GM19438 (cell line): Measurements from ENCODE around the gene PDGFB.

ENCODE experiments used
- ATAC-seq: cut with Tn5 transposase; IDR thresholded peaks from one replicate; pipeline ENCODE4 v1.9.1; 2021; ENCODE audit warnings: low read depth; ENCODE audit not compliant: unreplicated experiment

The PDGFB gene

DNA sequence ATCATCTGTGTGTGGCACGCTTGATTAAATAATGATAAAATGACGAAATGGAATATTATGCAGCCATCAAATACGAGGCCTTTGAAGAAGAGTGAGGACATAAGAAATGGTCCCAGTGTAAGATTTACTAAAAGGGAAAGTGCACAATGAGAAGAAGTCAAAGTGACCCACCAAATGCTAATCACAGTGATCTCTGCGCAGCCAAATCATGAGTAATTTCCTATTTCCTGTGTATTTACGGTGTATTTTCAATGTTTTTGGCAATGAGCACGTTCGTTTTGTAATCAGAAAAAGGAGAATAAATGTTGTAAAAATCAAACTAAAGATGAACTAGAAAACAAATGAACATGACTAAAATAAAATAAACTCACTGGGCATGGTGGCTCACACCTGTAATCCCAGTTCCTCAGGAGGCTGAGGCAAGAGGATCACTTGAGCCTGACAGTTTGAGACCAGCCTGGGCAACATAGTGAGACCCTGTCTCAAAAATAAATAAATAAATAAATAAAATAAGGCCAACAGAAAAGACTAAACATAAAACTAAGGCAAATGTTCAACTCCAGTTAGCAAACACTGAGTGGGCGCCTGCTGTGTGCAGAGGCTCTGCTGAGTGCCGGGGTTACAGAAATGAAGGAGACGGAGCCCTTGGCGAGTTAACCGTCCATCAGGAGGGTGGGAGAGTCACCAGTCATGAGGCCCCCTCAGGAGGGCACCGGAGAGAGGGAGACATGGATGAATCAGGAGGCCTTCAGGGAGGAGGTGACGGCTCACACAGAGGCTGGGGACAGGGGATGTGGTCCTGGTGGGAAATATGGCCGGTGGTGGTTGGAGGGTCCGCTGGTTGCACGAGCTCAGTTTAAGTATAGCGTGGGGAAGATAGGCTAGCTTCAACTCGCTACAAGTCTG, 66.3 kb downstream of the PDGFB start:
- ATAC-seq: no peak

GRCh38 chr22:39177791-39178190, 67.0 kb downstream of the PDGFB start:
- no peak for ATAC-seq

- no peak for ATAC-seq
Observed at GRCh38 chr22:39177456-39177775, 67.4 kb downstream of the PDGFB start.

- no peak for ATAC-seq
Observed at GRCh38 chr22:39176714-39177455, 67.9 kb downstream of the PDGFB start.

- no peak for ATAC-seq
Observed at GRCh38 chr22:39176143-39176713, 68.6 kb downstream of the PDGFB start.

DNA sequence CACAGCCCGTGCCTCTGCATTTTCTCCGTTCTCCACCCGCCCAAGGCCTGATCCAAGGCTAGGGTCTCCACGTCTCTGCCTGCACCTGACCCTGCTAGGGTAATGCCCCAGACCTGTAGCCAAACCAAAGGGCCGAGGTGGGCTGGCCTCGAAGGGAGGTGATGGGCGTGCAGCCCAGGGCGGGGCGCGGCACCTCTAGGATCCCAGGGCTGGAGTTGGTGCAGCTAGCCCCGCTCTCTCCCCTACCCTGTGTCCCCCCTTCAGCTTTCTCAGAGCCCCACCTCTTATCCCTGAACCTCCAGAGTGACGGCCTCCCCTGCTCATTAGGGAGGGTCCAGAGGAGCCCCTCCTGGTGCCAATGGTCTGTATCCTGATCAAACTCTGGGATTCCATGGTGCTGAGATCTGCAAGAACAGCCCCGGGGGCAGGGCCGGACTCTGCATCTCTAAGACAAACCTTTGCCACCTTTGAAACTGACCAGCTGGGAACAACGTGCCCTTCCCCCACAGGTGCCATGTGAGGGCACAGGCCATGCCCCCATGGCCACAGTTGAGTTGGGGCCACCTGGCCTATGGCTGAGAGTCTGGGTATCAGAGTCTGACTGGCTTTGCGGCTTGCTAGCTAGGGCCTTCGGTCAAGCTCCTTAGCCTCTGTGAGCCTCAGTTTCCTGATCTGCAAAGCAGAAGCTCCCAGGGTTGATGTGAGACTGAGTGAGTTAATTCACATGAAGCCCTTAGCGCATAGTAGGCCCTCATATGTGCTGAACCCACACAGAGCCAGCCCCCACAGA, 69.2 kb downstream of the PDGFB start:
- no peak for ATAC-seq

DNA sequence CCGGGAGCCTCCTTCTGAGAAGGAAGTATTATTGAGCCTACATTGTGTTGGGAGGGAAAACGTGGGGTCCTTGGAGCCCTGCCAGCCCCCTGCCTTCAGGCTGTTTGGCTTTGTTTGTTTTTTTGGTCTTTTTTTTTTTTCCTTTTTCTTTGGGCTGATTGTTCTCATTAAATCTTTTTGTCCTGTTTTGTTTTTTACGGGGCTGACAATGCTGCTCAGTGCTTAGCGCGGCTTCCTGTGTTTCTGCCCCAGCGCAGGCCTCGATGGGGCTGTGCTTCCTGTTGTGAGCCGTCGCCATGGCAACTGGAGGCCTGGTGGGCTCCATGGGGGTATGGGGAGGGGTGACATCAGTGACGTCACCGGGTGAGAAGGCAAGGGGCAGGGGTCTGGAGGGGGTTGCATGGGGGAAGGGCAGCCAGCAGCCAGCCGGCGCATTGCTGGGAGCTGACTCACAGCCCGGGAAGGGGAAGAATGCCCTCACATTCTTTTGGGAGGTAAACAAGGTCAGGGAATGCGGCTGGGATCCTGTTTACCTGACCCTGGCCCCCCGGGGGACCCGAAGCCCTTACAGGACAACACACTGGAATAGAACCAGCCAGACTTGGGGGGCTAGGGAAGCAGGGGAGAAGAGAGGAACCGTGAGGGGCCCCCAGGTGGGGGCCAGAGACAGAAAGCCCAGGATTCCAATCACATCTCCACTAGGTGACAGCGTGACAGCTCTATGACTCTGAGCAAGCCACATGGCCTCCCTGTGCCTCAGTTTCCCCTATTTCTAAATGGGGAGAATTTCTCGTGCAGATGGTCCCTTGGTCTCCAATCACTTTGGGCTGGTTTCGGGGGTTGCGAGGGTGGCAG, 70.1 kb downstream of the PDGFB start:
- no peak for ATAC-seq

GRCh38 chr22:39173787-39174497, 70.8 kb downstream of the PDGFB start:
- no peak for ATAC-seq
